WI38 (cell line): ENCODE data around the gene WDR90.

Experiments
- H3K4me3 ChIP-seq: 2 replicates; pipeline ENCODE4 v1.5.1; 2011; ENCODE audit warnings: low read depth, mild to moderate bottlenecking, control low read depth, low read length
- TF ChIP-seq, protein P1 (sequence below): IDR thresholded peaks from 2 replicates; pipeline ENCODE4 v1.5.1; 2012; ENCODE audit warnings: low read depth, mild to moderate bottlenecking, control low read depth, low read length

WDR90 gene

DNA sequence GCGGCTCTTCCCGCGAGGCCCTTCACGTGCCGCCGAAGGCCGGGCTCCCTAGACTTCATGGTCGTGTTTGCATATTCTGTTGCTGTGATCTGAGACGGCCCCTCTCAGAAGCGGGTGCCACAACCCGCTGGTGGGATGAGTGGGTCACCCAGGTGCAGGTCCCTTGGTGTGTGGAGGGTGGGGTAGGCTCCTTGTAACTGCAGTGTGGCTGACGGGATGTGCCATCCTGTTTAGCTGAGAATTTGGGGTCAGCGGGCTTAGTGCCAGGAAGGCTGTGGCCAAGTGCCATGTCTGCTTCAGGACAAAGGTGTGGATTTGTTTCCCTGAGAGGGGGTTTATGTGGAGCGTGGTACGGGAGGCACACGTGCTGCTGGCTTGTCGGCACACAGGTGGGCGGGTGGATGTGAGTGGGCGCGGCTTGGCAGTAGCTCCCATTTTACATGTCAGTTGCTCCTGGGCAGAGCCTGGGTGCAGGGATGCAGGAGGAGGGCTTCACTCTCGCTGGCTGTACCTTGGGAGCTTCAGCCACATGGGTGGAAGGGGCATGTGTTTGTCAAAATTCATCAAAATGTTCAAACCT is 27.5 kb upstream of the WDR90 start:
- no peak overlapping the region for H3K4me3 ChIP-seq

DNA sequence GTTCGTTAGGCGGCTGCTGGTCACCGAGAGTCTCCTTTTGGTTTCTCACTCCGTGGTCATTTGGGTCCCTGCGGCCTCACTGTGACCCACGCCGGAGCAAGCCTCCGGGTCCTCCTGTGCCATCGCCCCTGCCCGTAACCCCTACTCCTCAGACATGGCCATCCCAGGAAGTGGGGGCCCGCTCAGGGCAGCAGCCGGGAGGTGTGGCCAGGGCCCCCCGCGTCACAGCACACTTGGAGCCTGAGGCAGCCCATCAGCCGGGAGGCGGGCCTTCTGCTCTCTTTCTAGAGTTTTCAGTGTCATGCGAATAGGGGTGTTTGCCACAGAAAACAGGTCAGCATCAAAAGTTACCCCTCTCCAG is 26.3 kb upstream of the WDR90 start:
- H3K4me3 ChIP-seq = no peak overlapping the region
- TF ChIP-seq, protein P1, sequence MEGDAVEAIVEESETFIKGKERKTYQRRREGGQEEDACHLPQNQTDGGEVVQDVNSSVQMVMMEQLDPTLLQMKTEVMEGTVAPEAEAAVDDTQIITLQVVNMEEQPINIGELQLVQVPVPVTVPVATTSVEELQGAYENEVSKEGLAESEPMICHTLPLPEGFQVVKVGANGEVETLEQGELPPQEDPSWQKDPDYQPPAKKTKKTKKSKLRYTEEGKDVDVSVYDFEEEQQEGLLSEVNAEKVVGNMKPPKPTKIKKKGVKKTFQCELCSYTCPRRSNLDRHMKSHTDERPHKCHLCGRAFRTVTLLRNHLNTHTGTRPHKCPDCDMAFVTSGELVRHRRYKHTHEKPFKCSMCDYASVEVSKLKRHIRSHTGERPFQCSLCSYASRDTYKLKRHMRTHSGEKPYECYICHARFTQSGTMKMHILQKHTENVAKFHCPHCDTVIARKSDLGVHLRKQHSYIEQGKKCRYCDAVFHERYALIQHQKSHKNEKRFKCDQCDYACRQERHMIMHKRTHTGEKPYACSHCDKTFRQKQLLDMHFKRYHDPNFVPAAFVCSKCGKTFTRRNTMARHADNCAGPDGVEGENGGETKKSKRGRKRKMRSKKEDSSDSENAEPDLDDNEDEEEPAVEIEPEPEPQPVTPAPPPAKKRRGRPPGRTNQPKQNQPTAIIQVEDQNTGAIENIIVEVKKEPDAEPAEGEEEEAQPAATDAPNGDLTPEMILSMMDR = no peak

More for the DNA sequence above, 27.5 kb upstream of the WDR90 start:
- TF ChIP-seq, protein P1 = no peak

DNA sequence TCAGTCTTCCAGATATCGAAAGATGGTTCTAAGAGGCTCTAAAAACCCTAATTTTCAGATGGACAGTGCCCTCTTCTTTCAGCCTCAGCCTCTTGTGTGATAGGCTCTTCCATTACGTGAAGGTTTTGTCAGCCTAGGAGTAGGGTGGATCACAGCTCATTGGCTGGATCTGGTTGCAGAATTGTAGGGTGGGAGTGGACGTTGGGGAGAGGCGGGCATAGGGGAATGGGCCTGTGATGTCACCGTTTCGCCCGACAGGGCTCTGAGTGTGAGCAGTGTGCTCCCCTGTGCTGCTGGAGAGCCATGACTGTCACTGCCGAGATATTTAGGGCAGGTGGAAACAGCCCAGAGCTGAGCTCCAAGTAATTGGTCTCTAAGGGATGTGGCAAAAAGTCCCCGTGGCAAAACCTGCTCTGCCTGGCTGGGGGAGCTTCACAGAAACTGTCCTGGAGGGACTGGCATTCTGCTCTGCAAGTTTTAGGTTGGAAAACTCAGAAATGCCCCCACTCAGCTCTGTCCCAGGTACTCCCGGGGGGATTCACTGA is 24.6 kb upstream of the WDR90 start:
- TF ChIP-seq, protein P1 = no peak
- no peak overlapping the region for H3K4me3 ChIP-seq

DNA sequence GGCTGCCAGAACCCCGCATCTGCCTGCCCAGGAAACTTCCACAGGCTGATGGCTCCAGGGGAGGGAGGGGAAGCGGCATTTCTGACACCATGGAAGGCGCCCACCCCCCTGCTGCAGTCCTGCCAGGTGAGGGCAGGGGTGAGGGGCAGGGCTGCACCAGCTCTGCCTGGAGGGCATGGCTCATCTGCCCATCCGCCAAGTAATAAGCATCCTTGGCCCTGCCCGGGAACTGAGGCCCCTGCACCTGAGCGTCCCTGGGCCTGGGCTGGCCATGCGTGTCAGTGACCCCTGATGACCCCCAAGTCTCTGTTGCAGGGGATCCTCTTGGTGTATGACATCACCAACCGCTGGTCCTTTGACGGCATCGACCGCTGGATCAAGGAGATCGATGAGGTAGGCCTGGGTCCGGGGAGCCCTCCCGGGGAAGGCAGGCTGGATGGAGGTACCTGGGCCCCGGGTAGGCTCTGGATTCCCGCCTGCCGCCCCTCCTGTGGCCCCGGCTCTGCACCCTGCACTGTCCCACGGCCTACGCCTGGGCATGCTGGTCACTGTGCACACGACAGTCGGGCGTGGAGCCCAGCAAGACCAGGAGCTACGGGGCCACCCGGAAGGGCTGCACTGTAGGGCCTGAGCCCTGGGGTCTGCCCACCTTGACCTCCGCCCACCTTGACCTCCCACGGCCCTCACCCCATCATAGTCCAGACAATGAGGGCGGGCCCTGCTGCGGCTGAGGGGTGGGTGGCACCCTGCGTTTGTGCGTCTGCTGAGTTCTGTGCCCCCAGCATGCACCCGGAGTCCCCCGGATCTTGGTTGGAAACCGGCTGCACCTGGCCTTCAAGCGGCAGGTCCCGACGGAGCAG is 23.8 kb upstream of the WDR90 start:
- H3K4me3 ChIP-seq = no peak overlapping the region
- TF ChIP-seq, protein P1 = no peak

DNA sequence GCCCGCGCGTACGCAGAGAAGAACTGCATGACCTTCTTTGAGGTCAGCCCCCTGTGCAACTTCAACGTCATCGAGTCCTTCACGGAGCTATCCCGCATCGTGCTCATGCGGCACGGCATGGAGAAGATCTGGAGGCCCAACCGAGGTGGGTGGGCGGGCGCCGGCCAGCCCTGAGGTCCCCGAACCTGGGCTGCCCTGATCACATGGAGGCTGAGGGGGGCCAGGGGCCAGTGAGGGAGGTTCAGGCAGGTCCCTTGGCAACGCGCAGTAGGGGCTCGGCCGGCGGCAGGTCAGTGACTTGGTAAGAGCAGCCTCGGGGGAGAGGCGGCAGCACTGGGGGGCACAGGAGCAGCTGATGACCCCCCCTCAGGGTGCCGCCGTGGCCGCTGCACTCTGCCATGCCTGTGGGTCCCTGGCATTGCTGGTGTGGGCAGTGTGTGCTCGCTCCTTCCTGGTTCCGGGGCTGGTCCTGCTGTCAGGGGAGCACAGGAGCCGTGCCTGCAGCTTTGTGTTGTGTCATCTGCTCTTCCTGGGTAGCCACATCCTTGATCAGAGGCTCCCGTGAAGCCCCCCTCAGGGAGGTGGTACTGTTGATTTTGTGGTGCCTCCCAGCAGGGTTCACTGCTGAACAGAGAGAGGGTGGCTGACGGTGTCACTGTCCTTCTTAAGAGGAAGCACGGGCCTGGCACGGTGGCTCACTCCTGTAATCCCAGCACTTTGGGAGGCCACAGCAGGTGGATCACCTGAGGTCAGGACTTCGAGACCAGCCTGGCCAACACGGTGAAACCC is 23.0 kb upstream of the WDR90 start:
- no peak overlapping the region for H3K4me3 ChIP-seq
- TF ChIP-seq, protein P1 = no peak

DNA sequence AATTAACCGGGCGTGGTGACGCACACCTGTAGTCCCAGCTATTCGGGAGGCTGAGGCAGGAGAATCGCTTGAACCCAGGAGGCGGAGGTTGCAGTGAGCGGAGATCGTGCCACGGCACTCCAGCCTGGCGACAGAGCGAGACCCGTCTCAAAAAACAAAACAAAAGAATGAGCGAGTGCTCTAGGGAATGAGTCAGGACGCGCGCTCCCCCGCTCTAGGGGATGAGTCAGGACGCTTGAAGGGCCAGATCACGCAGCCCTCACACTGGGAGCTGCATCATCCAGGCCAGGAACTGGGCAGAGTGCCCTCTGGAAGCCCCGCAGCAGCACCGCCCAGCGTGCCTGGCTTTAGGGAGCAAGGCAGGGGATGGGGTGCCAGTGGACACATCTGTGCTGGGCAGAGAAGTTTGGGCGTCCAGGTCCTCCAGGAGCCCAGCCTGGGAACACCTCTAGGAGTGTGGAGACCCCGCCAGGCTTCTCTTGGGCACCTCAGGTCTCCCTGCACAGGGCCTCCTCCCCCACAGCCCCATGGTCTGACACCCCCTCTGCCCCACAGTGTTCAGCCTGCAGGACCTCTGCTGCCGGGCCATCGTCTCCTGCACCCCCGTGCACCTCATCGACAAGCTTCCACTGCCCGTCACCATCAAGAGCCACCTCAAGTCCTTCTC is 22.2 kb upstream of the WDR90 start:
- TF ChIP-seq, protein P1 = no peak

More for the DNA sequence above, 22.2 kb upstream of the WDR90 start:
- no peak overlapping the region for H3K4me3 ChIP-seq
